ENCODE results near the gene LARP1B.

- TF ChIP-seq, protein P1, sequence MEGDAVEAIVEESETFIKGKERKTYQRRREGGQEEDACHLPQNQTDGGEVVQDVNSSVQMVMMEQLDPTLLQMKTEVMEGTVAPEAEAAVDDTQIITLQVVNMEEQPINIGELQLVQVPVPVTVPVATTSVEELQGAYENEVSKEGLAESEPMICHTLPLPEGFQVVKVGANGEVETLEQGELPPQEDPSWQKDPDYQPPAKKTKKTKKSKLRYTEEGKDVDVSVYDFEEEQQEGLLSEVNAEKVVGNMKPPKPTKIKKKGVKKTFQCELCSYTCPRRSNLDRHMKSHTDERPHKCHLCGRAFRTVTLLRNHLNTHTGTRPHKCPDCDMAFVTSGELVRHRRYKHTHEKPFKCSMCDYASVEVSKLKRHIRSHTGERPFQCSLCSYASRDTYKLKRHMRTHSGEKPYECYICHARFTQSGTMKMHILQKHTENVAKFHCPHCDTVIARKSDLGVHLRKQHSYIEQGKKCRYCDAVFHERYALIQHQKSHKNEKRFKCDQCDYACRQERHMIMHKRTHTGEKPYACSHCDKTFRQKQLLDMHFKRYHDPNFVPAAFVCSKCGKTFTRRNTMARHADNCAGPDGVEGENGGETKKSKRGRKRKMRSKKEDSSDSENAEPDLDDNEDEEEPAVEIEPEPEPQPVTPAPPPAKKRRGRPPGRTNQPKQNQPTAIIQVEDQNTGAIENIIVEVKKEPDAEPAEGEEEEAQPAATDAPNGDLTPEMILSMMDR (conservative IDR thresholded peaks at IDR 0.05 in 1 of 2, IDR thresholded peaks at IDR 0.05 in 1 of 2; ENCODE audit: low read depth in 1 of 2, low read length in 2 of 2) = no peak
- TF ChIP-seq EZH2 (IDR thresholded peaks at IDR 0.05; ENCODE audit: low read length, missing control alignments) = no peak
Measured at GRCh38 chr4:128153800-128154199, 92.7 kb downstream of the LARP1B start.

Measured in fibroblast of lung (primary cell).